K562 (cell line): Measurements from ENCODE around the gene SLC12A1.

Experiments
- BMI1 ChIP-seq: fragments of 150-350 bp; IDR thresholded peaks from 2 replicates; pipeline ENCODE4 v1.6.1; 2014; ENCODE audit warnings: low read length
- CBX1 ChIP-seq: sonication (generic); IDR thresholded peaks from 2 replicates; pipeline ENCODE4 v1.6.1; 2016; ENCODE audit warnings: antibody characterized with exemption, low read depth, mild to moderate bottlenecking
- HCFC1 ChIP-seq: IDR thresholded peaks from 2 replicates; pipeline ENCODE4 v1.6.1; 2012; ENCODE audit warnings: low read depth, low read length, improper control_type of control experiment
- PHF8 ChIP-seq: fragments of 200-600 bp; sonication (generic); IDR thresholded peaks from 2 replicates; pipeline ENCODE4 v1.6.1; 2012; ENCODE audit warnings: mixed run types, mild to moderate bottlenecking, inconsistent platforms, low read length, moderate library complexity, borderline replicate concordance

DNA sequence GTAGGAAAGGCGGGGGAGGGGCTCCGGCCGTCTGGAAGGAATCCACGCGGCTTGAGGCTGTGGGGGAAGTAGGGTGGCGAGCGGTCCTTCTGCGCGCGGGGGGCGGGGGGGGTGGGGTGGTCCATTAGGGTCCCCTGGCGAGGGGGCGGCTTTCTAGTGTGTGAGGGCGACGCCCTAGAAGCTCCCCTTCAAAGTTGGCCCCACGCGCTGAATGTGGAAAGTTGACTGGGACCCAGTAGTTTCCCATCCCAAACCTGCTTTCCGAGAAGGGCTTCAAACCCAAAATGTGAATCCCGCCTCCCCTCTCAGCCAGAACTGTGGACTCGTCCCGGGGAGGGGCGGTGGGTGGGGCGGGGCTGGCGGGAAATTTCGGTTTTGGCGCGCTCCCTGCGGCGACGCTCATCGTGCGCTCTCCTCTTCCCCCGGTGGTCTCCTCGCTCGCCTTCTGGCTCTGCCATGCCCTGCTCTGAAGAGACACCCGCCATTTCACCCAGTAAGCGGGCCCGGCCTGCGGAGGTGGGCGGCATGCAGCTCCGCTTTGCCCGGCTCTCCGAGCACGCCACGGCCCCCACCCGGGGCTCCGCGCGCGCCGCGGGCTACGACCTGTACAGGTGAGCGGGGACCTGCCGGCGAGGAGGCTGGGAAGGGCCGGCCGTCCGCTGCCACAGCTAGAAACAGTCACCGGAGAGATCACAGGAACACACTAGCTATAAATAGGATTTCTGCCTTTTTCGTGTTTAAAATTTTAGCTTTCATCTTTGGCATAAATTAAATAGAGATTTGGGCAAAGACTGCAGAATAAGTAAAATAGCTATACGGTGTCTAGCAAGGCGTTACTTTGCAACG lies 125.9 kb downstream of the SLC12A1 start:
- TF ChIP-seq CBX1 (no peak), PHF8 (no peak), BMI1 (no peak), HCFC1 (no peak)
